Raji (cell line): ENCODE data around the gene CST7.

Source experiments
- POLR2A ChIP-seq: IDR thresholded peaks from 2 replicates; pipeline ENCODE4 v1.6.1; 2011; ENCODE audit warnings: low read depth, low read length, control low read depth; ENCODE audit not compliant: insufficient read depth

Gene CST7

GRCh38 chr20:24996449-24997377 is 47.6 kb downstream of the CST7 start:
- no peak for TF ChIP-seq POLR2A

GRCh38 chr20:24998121-24998520 is 49.1 kb downstream of the CST7 start:
- no peak for TF ChIP-seq POLR2A

GRCh38 chr20:24998631-24999445 is 49.8 kb downstream of the CST7 start:
- TF ChIP-seq POLR2A: no peak

GRCh38 chr20:24999568-24999967 is 50.5 kb downstream of the CST7 start:
- no peak for TF ChIP-seq POLR2A

- TF ChIP-seq POLR2A: no peak
These were observed 51.3 kb downstream of the CST7 start for GRCh38 chr20:25000268-25000801.

GRCh38 chr20:25003002-25003401 is 53.9 kb downstream of the CST7 start:
- TF ChIP-seq POLR2A: no peak

- no peak for TF ChIP-seq POLR2A
These were observed 56.2 kb downstream of the CST7 start for GRCh38 chr20:25005220-25005619.

GRCh38 chr20:25005661-25006060 is 56.6 kb downstream of the CST7 start:
- TF ChIP-seq POLR2A: no peak

GRCh38 chr20:25006431-25007167 is 57.5 kb downstream of the CST7 start:
- TF ChIP-seq POLR2A: no peak

GRCh38 chr20:25007491-25008305 is 58.6 kb downstream of the CST7 start:
- no peak for TF ChIP-seq POLR2A

GRCh38 chr20:25008388-25009217 is 59.5 kb downstream of the CST7 start:
- no peak for TF ChIP-seq POLR2A
